H1 (cell line): ENCODE data around the gene GLYR1. TPM values are rescaled to one million over a fixed set of nuclear protein-coding genes. Genes with fewer than 3 reads are reported as not detected.

ENCODE experiments used
- CTCF ChIA-PET: fragments of 300-600 bp; sonication (Branson Sonifier 250); formaldehyde crosslinking; loops from one replicate; lab custom pipeline; 2021; ENCODE audit not compliant: partially characterized antibody; lab: Charles Lee
- POLR2A ChIA-PET: fragments of 300-600 bp; sonication (Branson Sonifier 250); formaldehyde crosslinking; loops from one replicate; lab custom pipeline; 2021; ENCODE audit warnings: inconsistent platforms; ENCODE audit not compliant: partially characterized antibody; lab: Charles Lee
- DNase-seq, 2 experiments: peaks; one replicate each; pipeline versions ENCODE4 v3.0.0 to v3.0.0-alpha.2; 2010 to 2022; ENCODE audit warnings: low spot score in 2 of 2, low read depth in 1 of 2, mixed read lengths in 1 of 2
- FAIRE-seq: peaks from 2 replicates; lab custom pipeline; 2011; peaks lifted over from hg19 to GRCh38; lab: Jason Lieb, UNC
- H2AFZ ChIP-seq: 2 replicates; pipeline ENCODE4 v1.8.1; 2012; ENCODE audit warnings: low read length, inconsistent platforms
- H2AK5ac ChIP-seq: 2 replicates; pipeline ENCODE4 v1.6.1; 2013; ENCODE audit warnings: low read depth, low read length
- H2BK120ac ChIP-seq: replicated peaks from 2 replicates; pipeline ENCODE3; 2013; ENCODE audit warnings: low read depth, low read length, inconsistent platforms
- H2BK12ac ChIP-seq: 2 replicates; pipeline ENCODE4 v1.6.1; 2013; ENCODE audit warnings: low read depth, low read length
- H2BK15ac ChIP-seq: 2 replicates; pipeline ENCODE4 v1.6.1; 2013; ENCODE audit warnings: low read length
- H2BK20ac ChIP-seq: 2 replicates; pipeline ENCODE4 v1.6.1; 2013; ENCODE audit warnings: low read length
- H2BK5ac ChIP-seq: 2 replicates; pipeline ENCODE4 v1.6.1; 2013; ENCODE audit warnings: low read depth, low read length
- H3K14ac ChIP-seq: 2 replicates; pipeline ENCODE4 v1.6.1; 2013; ENCODE audit warnings: inconsistent platforms; ENCODE audit not compliant: insufficient read length
- H3K18ac ChIP-seq: 2 replicates; pipeline ENCODE4 v1.6.1; 2013; ENCODE audit warnings: low read length; ENCODE audit errors: extremely low read depth
- H3K23ac ChIP-seq: 2 replicates; pipeline ENCODE4 v1.6.1; 2013; ENCODE audit warnings: inconsistent platforms; ENCODE audit not compliant: insufficient read length
- H3K23me2 ChIP-seq: 2 replicates; pipeline ENCODE4 v1.6.1; 2013; ENCODE audit warnings: low read depth, low read length
- H3K27ac ChIP-seq: 2 replicates; pipeline ENCODE4 v1.6.1; 2011; ENCODE audit warnings: low read depth, low read length, inconsistent platforms
- H3K27me3 ChIP-seq, 4 experiments: replicated peaks in 1 of 4; 1 replicate in 1 of 4; 2 replicates in 3 of 4; pipeline versions ENCODE4 v1.6.1 to v1.8.1; 2011 to 2013; ENCODE audit warnings: low read length in 3 of 4, mild to moderate bottlenecking in 3 of 4, inconsistent platforms in 2 of 4, mixed read lengths in 2 of 4, moderate library complexity in 1 of 4; ENCODE audit not compliant: control insufficient read depth in 3 of 4, insufficient read depth in 3 of 4; ENCODE audit errors: extremely low read depth in 1 of 4
- H3K36me3 ChIP-seq, 4 experiments: 2 replicates each; pipeline versions ENCODE4 v1.6.1 to v1.8.1; 2011 to 2013; ENCODE audit warnings: mild to moderate bottlenecking in 4 of 4, low read length in 3 of 4, moderate library complexity in 2 of 4, control low read depth in 1 of 4, inconsistent platforms in 1 of 4; ENCODE audit not compliant: insufficient read depth in 4 of 4, control insufficient read depth in 2 of 4
- H3K4ac ChIP-seq: replicated peaks from 2 replicates; pipeline ENCODE3; 2013; ENCODE audit warnings: low read length, low read depth, mixed read lengths, inconsistent platforms; ENCODE audit not compliant: insufficient read length
- H3K4me1 ChIP-seq, 4 experiments: replicated peaks in 1 of 4; 1 replicate in 1 of 4; 2 replicates in 3 of 4; pipeline versions ENCODE4 v1.6.1 to v1.8.1; 2011 to 2013; ENCODE audit warnings: low read length in 3 of 4, inconsistent platforms in 2 of 4, mixed read lengths in 1 of 4; ENCODE audit not compliant: insufficient read depth in 4 of 4, control insufficient read depth in 3 of 4
- H3K4me2 ChIP-seq, 2 experiments: 2 replicates each; pipeline versions ENCODE4 v1.6.1 to v1.8.1; 2011 to 2013; ENCODE audit warnings: low read depth in 2 of 2, low read length in 2 of 2, control low read depth in 1 of 2, inconsistent platforms in 1 of 2, mild to moderate bottlenecking in 1 of 2; ENCODE audit not compliant: insufficient read depth in 1 of 2
- H3K4me3 ChIP-seq, 4 experiments: fragments of 200-600, 300-600 bp in 1 of 4; sonication (generic), shearing (Covaris generic), sonication (Bioruptor Twin) in 1 of 4; 2 replicates each; pipeline versions ENCODE4 v1.5.1 to v1.8.1; 2011 to 2016; ENCODE audit warnings: low read length in 4 of 4, low read depth in 3 of 4, control low read depth in 2 of 4, inconsistent platforms in 2 of 4, mild to moderate bottlenecking in 2 of 4, mixed read lengths in 1 of 4, moderate library complexity in 1 of 4; ENCODE audit not compliant: insufficient read depth in 2 of 4; ENCODE audit errors: extremely low read depth in 1 of 4
- H3K56ac ChIP-seq: replicated peaks from 2 replicates; pipeline ENCODE3; 2013; ENCODE audit warnings: low read depth, mild to moderate bottlenecking, mixed read lengths, low read length, inconsistent platforms; ENCODE audit not compliant: insufficient read length
- H3K79me1 ChIP-seq: 2 replicates; pipeline ENCODE4 v1.6.1; 2013; ENCODE audit warnings: low read depth, low read length, control low read depth
- H3K79me2 ChIP-seq, 2 experiments: 2 replicates each; pipeline versions ENCODE4 v1.6.1 to v1.8.1; 2012 to 2013; ENCODE audit warnings: low read length in 2 of 2, mild to moderate bottlenecking in 2 of 2, inconsistent platforms in 1 of 2; ENCODE audit not compliant: insufficient read depth in 2 of 2, control insufficient read depth in 1 of 2
- H3K9ac ChIP-seq, 4 experiments: replicated peaks in 1 of 4; 1 replicate in 1 of 4; 2 replicates in 3 of 4; pipeline versions ENCODE4 v1.6.1 to v1.8.1; 2011 to 2013; ENCODE audit warnings: low read depth in 3 of 4, low read length in 3 of 4, control low read depth in 2 of 4, mild to moderate bottlenecking in 2 of 4, moderate library complexity in 2 of 4, inconsistent platforms in 1 of 4; ENCODE audit errors: extremely low read depth in 1 of 4
- H3K9me3 ChIP-seq, 2 experiments: 2 replicates each; pipeline versions ENCODE4 v1.6.1 to v1.8.1; 2012 to 2013; ENCODE audit warnings: mild to moderate bottlenecking in 2 of 2, moderate library complexity in 2 of 2, control low read depth in 1 of 2, inconsistent platforms in 1 of 2, low read depth in 1 of 2, low read length in 1 of 2, mixed read lengths in 1 of 2; ENCODE audit not compliant: insufficient read depth in 2 of 2
- H4K20me1 ChIP-seq, 2 experiments: replicated peaks in 1 of 2; 2 replicates each; pipeline versions ENCODE3 to v1.8.1; 2011 to 2013; ENCODE audit warnings: inconsistent platforms in 2 of 2, low read length in 2 of 2, mild to moderate bottlenecking in 1 of 2; ENCODE audit not compliant: insufficient read depth in 2 of 2, control insufficient read depth in 1 of 2
- H4K5ac ChIP-seq: 2 replicates; pipeline ENCODE4 v1.6.1; 2013; ENCODE audit warnings: low read length, low read depth, mixed read lengths, inconsistent platforms; ENCODE audit not compliant: insufficient read length
- H4K8ac ChIP-seq: 2 replicates; pipeline ENCODE4 v1.8.0; 2013; ENCODE audit warnings: mild to moderate bottlenecking, moderate library complexity, low read length, inconsistent platforms; ENCODE audit not compliant: insufficient read depth; ENCODE audit errors: extremely low read depth
- H4K91ac ChIP-seq: replicated peaks from 2 replicates; pipeline ENCODE3; 2013; ENCODE audit warnings: low read length, mixed read lengths, inconsistent platforms; ENCODE audit not compliant: insufficient read length
- EGR1 ChIP-seq: IDR thresholded peaks from 2 replicates; pipeline ENCODE4 v1.6.1; 2011; ENCODE audit warnings: low read depth, low read length, borderline replicate concordance
- RXRA ChIP-seq: IDR thresholded peaks from 2 replicates; pipeline ENCODE4 v1.6.1; 2011; ENCODE audit warnings: low read depth, mild to moderate bottlenecking, low read length, moderate library complexity; ENCODE audit not compliant: insufficient read depth
- SUZ12 ChIP-seq: fragments of 200-600 bp; sonication (generic); IDR thresholded peaks from 2 replicates; pipeline ENCODE4 v1.6.1; 2012; ENCODE audit warnings: mild to moderate bottlenecking, inconsistent platforms, low read length, moderate library complexity, mixed read lengths
- TAF7 ChIP-seq: optimal IDR thresholded peaks from 2 replicates; pipeline ENCODE3; 2011; ENCODE audit warnings: low read depth, mild to moderate bottlenecking, inconsistent platforms, low read length, moderate library complexity, borderline replicate concordance
- WGBS, 2 experiments: shearing (Covaris generic) in 1 of 2; methylation state at CpG; one replicate each; pipeline versions ENCODE4 v1.1.6 to v1.1.7; 2013 to 2015; ENCODE audit warnings: low lambda C conversion rate in 2 of 2, mixed read lengths in 2 of 2, inconsistent platforms in 1 of 2, low coverage in 1 of 2, missing lambda C conversion rate in 1 of 2; ENCODE audit not compliant: insufficient replicate concordance in 2 of 2, insufficient coverage in 1 of 2, insufficient read length in 1 of 2; ENCODE audit errors: extremely low coverage in 1 of 2, missing lambda C conversion rate in 1 of 2; 5-methylcytosine and 5-hydroxymethylcytosine counted together
- polyA plus RNA-seq, 7 experiments: library from polyadenylated mRNA; depleted of rRNA in 3 of 7; stranded (reverse) in 5 of 7; unstranded in 2 of 7; fragments of >200 nt in 5 of 7; fragments of 200-250 nt in 2 of 7; gene quantifications; 1 replicate in 5 of 7; 2 replicates in 1 of 7; 4 replicates in 1 of 7; pipeline versions ENCODE4 v1.2.1 to v1.2.3, GENCODE V29; 2011 to 2013; ENCODE audit warnings: missing spikeins in 2 of 7, mixed read lengths in 2 of 7
- total RNA-seq: library from RNA; stranded (reverse); fragmentation: NEBNext Ultra II Directional; extraction: Animal tissue kit (Norgen Biotek cat#: 25700); gene quantifications from 2 replicates; pipeline ENCODE4 v1.2.1, GENCODE V29; 2021

GLYR1 gene
- total and polyA plus RNA-seq, 2 of the 8 experiments (the other 6 are each of a cell fraction or from before 2014, with no cell fraction given): 50.2 to 115 TPM

DNA sequence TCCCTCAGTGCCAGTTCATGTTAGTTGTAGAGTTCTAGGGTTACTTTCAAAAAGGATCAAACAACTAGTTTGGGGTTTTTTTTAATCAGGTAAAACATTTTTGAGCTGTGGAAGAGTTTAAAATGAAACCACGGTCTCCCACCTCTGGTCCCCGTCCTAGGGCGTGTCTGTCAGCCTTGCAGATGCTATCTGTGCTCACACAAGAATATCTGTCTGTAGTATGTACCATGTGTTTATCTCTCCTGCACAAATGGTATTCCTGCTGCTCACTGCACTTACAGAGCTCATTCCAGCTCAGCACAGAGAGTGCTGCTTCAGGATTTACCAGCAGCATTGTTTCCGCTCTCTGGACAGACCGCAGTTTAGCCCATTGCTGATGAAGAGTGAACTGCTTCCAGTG is 39.1 kb upstream of the GLYR1 start:
- Histone ChIP-seq H3K56ac (no peak overlapping the region), H4K91ac (no peak overlapping the region), H4K5ac (no peak overlapping the region), H3K79me1 (no peaks in the 10 kb centered on the region), H3K9ac (no peak overlapping the region), H3K4me1 (no peaks in the 10 kb centered on the region), H2AFZ (no peak overlapping the region), H3K23ac (no peak overlapping the region), H2BK120ac (no peak overlapping the region), H3K27ac (no peak overlapping the region), H2AK5ac (no peak overlapping the region), H2BK12ac (no peak overlapping the region), H3K23me2 (no peaks in the 10 kb centered on the region), H3K4ac (no peak overlapping the region), H2BK20ac (no peak overlapping the region), H3K9me3 (no peaks in the 10 kb centered on the region), H4K20me1 (peaks cover 3% of the 10 kb centered on the region in 2 experiments), H4K8ac (no peak overlapping the region), H2BK15ac (no peak overlapping the region), H3K4me2 (no peak overlapping the region), H3K4me3 (no peak overlapping the region), H2BK5ac (no peak overlapping the region), H3K36me3 (peaks cover 11 to 71% (median 48%) of the 10 kb centered on the region in 4 experiments; a peak in 7 of 8 replicates), H3K18ac (no peak overlapping the region), H3K27me3 (no peaks in the 10 kb centered on the region), H3K14ac (no peak overlapping the region), H3K79me2 (no peaks in the 10 kb centered on the region)
- ChIA-PET POLR2A (interaction anchor here (1.7 kb wide), 1 partner anchor 19 kb away, joined by 4 read pairs; no protein-coding TSS in a partner anchor), CTCF (interaction anchor here (0.8 to 1.0 kb wide), 2 partner anchors 32 to 55 kb away, joined by 3 read pairs; no protein-coding TSS in a partner anchor)
- 96% methylated on average over 5 of the region's 5 CpGs; no CpG with 5 or more reads in 1 of the 2 experiments for whole genome bisulfite sequencing, 2 experiments
- no peak for TF ChIP-seq TAF7
- TF ChIP-seq RXRA: no peak
- TF ChIP-seq SUZ12: no peak
- no peak for TF ChIP-seq EGR1
- FAIRE-seq: no peak
- DNase-seq: no peak
